Activated CD4-positive, alpha-beta T cell treated with anti-CD3 and anti-CD28 coated beads for 48 hours (primary cell): Measurements from ENCODE around the gene ACTR1B.
"Not testable (repeated sequence)": the region's sequence is repeated elsewhere in the genome, so short reads cannot be mapped to it uniquely, and the experiment has no call there.

Experiments used
- DNase-seq: peaks from one replicate; pipeline ENCODE4 v3.0.0-alpha.2; 2020

Gene ACTR1B

DNA sequence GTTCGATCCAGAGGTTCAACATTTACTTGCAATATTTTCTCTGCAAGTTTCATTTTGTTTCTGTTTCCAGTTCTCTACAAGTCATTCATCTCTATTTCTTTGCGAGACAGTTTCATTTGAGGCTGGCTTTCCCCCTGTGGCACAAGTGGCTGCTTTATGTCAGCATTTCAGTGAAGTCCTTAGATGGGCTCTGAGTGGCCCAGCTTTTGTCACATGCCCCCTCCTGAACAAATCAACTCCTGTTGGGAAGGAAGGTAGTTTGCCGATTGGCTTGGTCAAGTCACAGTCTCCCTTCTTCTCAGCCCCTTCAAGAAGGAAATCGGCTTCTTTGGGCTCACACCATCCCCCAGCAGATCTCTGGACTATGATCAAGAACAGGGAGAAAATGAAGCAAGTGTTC lies 55.1 kb downstream of the ACTR1B start:
- not testable (repeated sequence) for DNase-seq
